ENCODE results near the gene MACROH2A1. TPM values are rescaled to one million over a fixed set of nuclear protein-coding genes. Genes with fewer than 3 reads are reported as not detected.

Gene MACROH2A1
- total and polyA plus RNA-seq, 2 of the 4 experiments (the other 2 are of a cell fraction) = 122 to 126 TPM

GRCh38 chr5:135339623-135340022 lies 59.4 kb downstream of the MACROH2A1 start:
- H3K36me3 ChIP-seq (ENCODE audit: control insufficient read depth, insufficient read depth, low read length) = peaks cover 77% of the 10 kb centered on the region
- TF ChIP-seq BHLHE40 (IDR thresholded peaks at IDR 0.05; ENCODE audit: low read depth, low read length) (no peak), POLR2A (IDR thresholded peaks at IDR 0.05; ENCODE audit: low read depth, low read length) (no peak), MAFK (IDR thresholded peaks at IDR 0.05; ENCODE audit: low read depth, low read length) (no peak), NFE2L2 (IDR thresholded peaks at IDR 0.05; ENCODE audit: low read depth, low read length) (no peak), RCOR1 (IDR thresholded peaks at IDR 0.05; ENCODE audit: insufficient replicate concordance, low read length) (no peak), CEBPB (IDR thresholded peaks at IDR 0.05; ENCODE audit: low read depth, low read length) (no peak), CTCF (conservative IDR thresholded peaks at IDR 0.05; ENCODE audit: low read depth, low read length) (no peak), RFX5 (IDR thresholded peaks at IDR 0.05; ENCODE audit: low read depth, low read length) (no peak), FOS (IDR thresholded peaks at IDR 0.05; ENCODE audit: low read depth, low read length) (no peak), MXI1 (IDR thresholded peaks at IDR 0.05; ENCODE audit: borderline replicate concordance, low read depth, low read length) (no peak), RAD21 (IDR thresholded peaks at IDR 0.05; ENCODE audit: low read length) (no peak), USF2 (IDR thresholded peaks at IDR 0.05; ENCODE audit: low read depth, low read length) (no peak), MAZ (IDR thresholded peaks at IDR 0.05; ENCODE audit: borderline replicate concordance, low read depth, low read length) (no peak), ELK1 (IDR thresholded peaks at IDR 0.05; ENCODE audit: borderline replicate concordance, low read depth, low read length) (no peak), SMC3 (IDR thresholded peaks at IDR 0.05; ENCODE audit: low read depth, low read length) (no peak), CHD1 (IDR thresholded peaks at IDR 0.05; ENCODE audit: low read depth, low read length) (no peak)

More at GRCh38 chr5:135339623-135340022, 59.4 kb downstream of the MACROH2A1 start:
- Histone ChIP-seq H3K23ac (ENCODE audit: low read depth, low read length) (no peak overlapping the region), H3K27ac (ENCODE audit: insufficient read depth, low read length) (no peak overlapping the region), H2BK15ac (ENCODE audit: low read depth, low read length) (no peak overlapping the region), H2AFZ (replicated peaks; ENCODE audit: low read length, poor library complexity) (no peak overlapping the region), H2BK20ac (ENCODE audit: low read depth, low read length) (no peak overlapping the region), H4K8ac (ENCODE audit: low read depth in 2 of 2, low read length in 2 of 2) (no peak overlapping the region), H3K14ac (replicated peaks; ENCODE audit: low read depth, low read length) (no peak overlapping the region), H2AK5ac (ENCODE audit: low read depth, low read length) (no peak overlapping the region), H3K79me1 (ENCODE audit: low read depth in 1 of 2, low read length in 2 of 2) (peaks cover 4 to 55% of the 10 kb centered on the region in 2 experiments; a peak in 3 of 4 replicates), H4K20me1 (ENCODE audit: insufficient read depth, low read length) (0 out of 2 replicates have a peak, but pooled peaks cover 5% of the 10 kb centered on the region), H3K27me3 (ENCODE audit: control insufficient read depth, insufficient read depth, low read length) (no peaks in the 10 kb centered on the region), H3K56ac (ENCODE audit: extremely low read depth, insufficient read depth, low read length) (no peak overlapping the region), H3K9me1 (ENCODE audit: insufficient read depth, low read length) (peaks cover 20% of the 10 kb centered on the region; the same call in 1 of the 2 replicates), H3K4me2 (ENCODE audit: low read depth, low read length) (no peak overlapping the region), H2BK120ac (ENCODE audit: low read depth, low read length) (no peak overlapping the region), H3K4ac (ENCODE audit: low read depth, low read length) (no peak overlapping the region), H4K5ac (ENCODE audit: low read depth, low read length) (no peak overlapping the region), H3K4me1 (ENCODE audit: control insufficient read depth, insufficient read depth, low read length) (peaks cover 19% of the 10 kb centered on the region), H4K91ac (ENCODE audit: insufficient read depth, low read depth, low read length) (no peak overlapping the region), H3K9me3 (ENCODE audit: control insufficient read depth, insufficient read depth, low read length) (no peaks in the 10 kb centered on the region), H2AK9ac (replicated peaks; ENCODE audit: low read depth, low read length, poor library complexity) (no peak overlapping the region), H2BK5ac (ENCODE audit: low read depth, low read length, poor library complexity, severe bottlenecking) (no peak overlapping the region), H3K18ac (ENCODE audit: low read depth, low read length) (no peak overlapping the region), H3K4me3 (ENCODE audit: insufficient read depth, low read depth, low read length) (no peak overlapping the region), H3K9ac (ENCODE audit: low read depth, low read length) (no peak overlapping the region)
- no peak for DNase-seq
- dilution Hi-C loops (cut with HindIII; ENCODE audit: low sequenced_read_pairs, unreplicated experiment) (no loop called here), in situ Hi-C loops (cut with MboI; ENCODE audit: low sequenced_read_pairs) (loop anchor here (10.0 kb wide), 1 partner anchor 325 kb away; no protein-coding TSS in a partner anchor), intact Hi-C loops (cut with micrococcal nuclease) (no loop called here)
- no peak for ATAC-seq (ENCODE audit: low read depth)
- POLR2A ChIA-PET (ENCODE audit: unreplicated experiment) = no interaction called here
- no CpG with 5 or more reads among the region's 4 CpGs for WGBS, 2 experiments (ENCODE audit: extremely low coverage in 2 of 2, insufficient read length in 1 of 2)
- no TSS peak for BruUV-seq (replicated peaks)
- CTCF ChIA-PET = no interaction called here

All from IMR-90 (cell line).